ENCODE data around the gene EIPR1. TPM values are rescaled to one million over a fixed set of nuclear protein-coding genes. Genes with fewer than 3 reads are reported as not detected.
A peak's percentile ranks its signal among the peaks of the same experiment; 100 is the strongest.
"Not testable (repeated sequence)": the region's sequence is repeated elsewhere in the genome, so short reads cannot be mapped to it uniquely, and the experiment has no call there.

Gene EIPR1
- polyA plus RNA-seq, 1 donor (not counting 4 experiments of a cell fraction or from before 2014, with no cell fraction given), result 44.3 TPM

GRCh38 chr2:3181416-3182010, 196.1 kb downstream of the EIPR1 start:
- peaks cover 2% of the 10 kb centered on the region for H3K79me2 ChIP-seq (ENCODE audit: control insufficient read depth, insufficient read depth, low read length)
- H4K20me1 ChIP-seq (ENCODE audit: control insufficient read depth, extremely low read depth, insufficient read depth, low read length), result no peaks in the 10 kb centered on the region
- no peak overlapping the region for H3K4me2 ChIP-seq (ENCODE audit: control insufficient read depth, extremely low read depth, insufficient read depth, low read depth, low read length)
- no peaks in the 10 kb centered on the region for H3K4me1 ChIP-seq (ENCODE audit: control insufficient read depth, extremely low read depth, insufficient read depth, low read length)
- TF ChIP-seq EZH2 (IDR thresholded peaks at IDR 0.05; ENCODE audit: low read length) (no peak), CTCF (optimal IDR thresholded peaks at IDR 0.05 in 1 of 3, IDR thresholded peaks at IDR 0.05 in 1 of 3, conservative IDR thresholded peaks at IDR 0.05 in 1 of 3; ENCODE audit: extremely low read depth in 1 of 3, insufficient read depth in 2 of 3, low read length in 3 of 3) (no peak)
- peaks cover 7% of the 10 kb centered on the region for H3K9me3 ChIP-seq (ENCODE audit: control insufficient read depth, low read depth, low read length)
- no peaks in the 10 kb centered on the region for H3K36me3 ChIP-seq (ENCODE audit: control insufficient read depth in 2 of 2, extremely low read depth in 1 of 2, insufficient read depth in 2 of 2, low read length in 2 of 2)
- H3K27me3 ChIP-seq (ENCODE audit: control insufficient read depth, extremely low read depth, insufficient read depth, low read length), result no peaks in the 10 kb centered on the region
- DNase-seq (ENCODE audit: low read depth, low spot score), result no peak
- H3K4me3 ChIP-seq (ENCODE audit: control insufficient read depth in 2 of 3, extremely low read depth in 1 of 3, insufficient read depth in 2 of 3, low read depth in 1 of 3, low read length in 3 of 3), result no peak overlapping the region
- no peak overlapping the region for H3K27ac ChIP-seq (ENCODE audit: control insufficient read depth, insufficient read depth, low read length)
- dilution Hi-C loops (cut with MboI; ENCODE audit: extremely low pct_ligation_motif_present, low sequenced_read_pairs), result no loop called here
- no peak overlapping the region for H3K9ac ChIP-seq (ENCODE audit: control insufficient read depth, extremely low read depth, insufficient read depth, low read length)
- H3K9me1 ChIP-seq (ENCODE audit: control insufficient read depth, extremely low read depth, insufficient read depth, low read length), result no peaks in the 10 kb centered on the region
- FAIRE-seq, result no peak
- H2AFZ ChIP-seq (ENCODE audit: control insufficient read depth, low read length), result no peak overlapping the region

- H3K36me3 ChIP-seq (ENCODE audit: control insufficient read depth in 2 of 2, extremely low read depth in 1 of 2, insufficient read depth in 2 of 2, low read length in 2 of 2); H3K9me3 ChIP-seq (ENCODE audit: control insufficient read depth, low read depth, low read length); H3K79me2 ChIP-seq (ENCODE audit: control insufficient read depth, insufficient read depth, low read length); DNase-seq (ENCODE audit: low read depth, low spot score); H3K9me1 ChIP-seq (ENCODE audit: control insufficient read depth, extremely low read depth, insufficient read depth, low read length); H3K9ac ChIP-seq (ENCODE audit: control insufficient read depth, extremely low read depth, insufficient read depth, low read length); dilution Hi-C loops (cut with MboI; ENCODE audit: extremely low pct_ligation_motif_present, low sequenced_read_pairs); H4K20me1 ChIP-seq (ENCODE audit: control insufficient read depth, extremely low read depth, insufficient read depth, low read length); H3K27me3 ChIP-seq (ENCODE audit: control insufficient read depth, extremely low read depth, insufficient read depth, low read length); H3K27ac ChIP-seq (ENCODE audit: control insufficient read depth, insufficient read depth, low read length); H3K4me1 ChIP-seq (ENCODE audit: control insufficient read depth, extremely low read depth, insufficient read depth, low read length); H2AFZ ChIP-seq (ENCODE audit: control insufficient read depth, low read length); H3K4me3 ChIP-seq (ENCODE audit: control insufficient read depth in 2 of 3, extremely low read depth in 1 of 3, insufficient read depth in 2 of 3, low read depth in 1 of 3, low read length in 3 of 3); H3K4me2 ChIP-seq (ENCODE audit: control insufficient read depth, extremely low read depth, insufficient read depth, low read depth, low read length): not testable (repeated sequence)
- peak; percentile 61 for FAIRE-seq
Observed at GRCh38 chr2:3180909-3181221, 196.8 kb downstream of the EIPR1 start.
